Measurements from ENCODE around the gene PCSK4. TPM values are rescaled to one million over a fixed set of nuclear protein-coding genes. Genes with fewer than 3 reads are reported as not detected.
"Not testable (repeated sequence)": the region's sequence is repeated elsewhere in the genome, so short reads cannot be mapped to it uniquely, and the experiment has no call there.

PCSK4 gene
- total RNA-seq, 1 experiment from 2014 or later: 9.9 TPM

GRCh38 chr19:1520203-1520780 lies 30.1 kb upstream of the PCSK4 start:
- intact Hi-C loops (cut with micrococcal nuclease; ENCODE audit: unreplicated experiment) (no loop called here), in situ Hi-C loops (cut with HindIII; ENCODE audit: low pct_unique_long_range_greater_than_20kb, low sequenced_read_pairs) (no loop called here)
- ATAC-seq: no peak
- ChIA-PET POLR2A (no interaction called here), CTCF (interaction anchor here (0.6 to 1.0 kb wide), 2 partner anchors 15 to 56 kb away, joined by 3 read pairs; no protein-coding TSS in a partner anchor)
- no peaks in the 10 kb centered on the region for H3K36me3 ChIP-seq (ENCODE audit: control insufficient read depth, insufficient read depth, low read length)
- BruUV-seq (replicated peaks): no TSS peak
- TF ChIP-seq, protein P1, sequence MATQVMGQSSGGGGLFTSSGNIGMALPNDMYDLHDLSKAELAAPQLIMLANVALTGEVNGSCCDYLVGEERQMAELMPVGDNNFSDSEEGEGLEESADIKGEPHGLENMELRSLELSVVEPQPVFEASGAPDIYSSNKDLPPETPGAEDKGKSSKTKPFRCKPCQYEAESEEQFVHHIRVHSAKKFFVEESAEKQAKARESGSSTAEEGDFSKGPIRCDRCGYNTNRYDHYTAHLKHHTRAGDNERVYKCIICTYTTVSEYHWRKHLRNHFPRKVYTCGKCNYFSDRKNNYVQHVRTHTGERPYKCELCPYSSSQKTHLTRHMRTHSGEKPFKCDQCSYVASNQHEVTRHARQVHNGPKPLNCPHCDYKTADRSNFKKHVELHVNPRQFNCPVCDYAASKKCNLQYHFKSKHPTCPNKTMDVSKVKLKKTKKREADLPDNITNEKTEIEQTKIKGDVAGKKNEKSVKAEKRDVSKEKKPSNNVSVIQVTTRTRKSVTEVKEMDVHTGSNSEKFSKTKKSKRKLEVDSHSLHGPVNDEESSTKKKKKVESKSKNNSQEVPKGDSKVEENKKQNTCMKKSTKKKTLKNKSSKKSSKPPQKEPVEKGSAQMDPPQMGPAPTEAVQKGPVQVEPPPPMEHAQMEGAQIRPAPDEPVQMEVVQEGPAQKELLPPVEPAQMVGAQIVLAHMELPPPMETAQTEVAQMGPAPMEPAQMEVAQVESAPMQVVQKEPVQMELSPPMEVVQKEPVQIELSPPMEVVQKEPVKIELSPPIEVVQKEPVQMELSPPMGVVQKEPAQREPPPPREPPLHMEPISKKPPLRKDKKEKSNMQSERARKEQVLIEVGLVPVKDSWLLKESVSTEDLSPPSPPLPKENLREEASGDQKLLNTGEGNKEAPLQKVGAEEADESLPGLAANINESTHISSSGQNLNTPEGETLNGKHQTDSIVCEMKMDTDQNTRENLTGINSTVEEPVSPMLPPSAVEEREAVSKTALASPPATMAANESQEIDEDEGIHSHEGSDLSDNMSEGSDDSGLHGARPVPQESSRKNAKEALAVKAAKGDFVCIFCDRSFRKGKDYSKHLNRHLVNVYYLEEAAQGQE (IDR thresholded peaks at IDR 0.05; ENCODE audit: insufficient read depth in 1 of 2, low read depth in 2 of 2, low read length in 1 of 2): no peak
- TF ChIP-seq, protein P2, sequence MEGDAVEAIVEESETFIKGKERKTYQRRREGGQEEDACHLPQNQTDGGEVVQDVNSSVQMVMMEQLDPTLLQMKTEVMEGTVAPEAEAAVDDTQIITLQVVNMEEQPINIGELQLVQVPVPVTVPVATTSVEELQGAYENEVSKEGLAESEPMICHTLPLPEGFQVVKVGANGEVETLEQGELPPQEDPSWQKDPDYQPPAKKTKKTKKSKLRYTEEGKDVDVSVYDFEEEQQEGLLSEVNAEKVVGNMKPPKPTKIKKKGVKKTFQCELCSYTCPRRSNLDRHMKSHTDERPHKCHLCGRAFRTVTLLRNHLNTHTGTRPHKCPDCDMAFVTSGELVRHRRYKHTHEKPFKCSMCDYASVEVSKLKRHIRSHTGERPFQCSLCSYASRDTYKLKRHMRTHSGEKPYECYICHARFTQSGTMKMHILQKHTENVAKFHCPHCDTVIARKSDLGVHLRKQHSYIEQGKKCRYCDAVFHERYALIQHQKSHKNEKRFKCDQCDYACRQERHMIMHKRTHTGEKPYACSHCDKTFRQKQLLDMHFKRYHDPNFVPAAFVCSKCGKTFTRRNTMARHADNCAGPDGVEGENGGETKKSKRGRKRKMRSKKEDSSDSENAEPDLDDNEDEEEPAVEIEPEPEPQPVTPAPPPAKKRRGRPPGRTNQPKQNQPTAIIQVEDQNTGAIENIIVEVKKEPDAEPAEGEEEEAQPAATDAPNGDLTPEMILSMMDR (IDR thresholded peaks at IDR 0.05): no peak
- no peak for TF ChIP-seq TCF7L2 (IDR thresholded peaks at IDR 0.05; ENCODE audit: low read depth, low read length)
- TF ChIP-seq SIN3A (IDR thresholded peaks at IDR 0.05; ENCODE audit: borderline replicate concordance, insufficient read depth, low read depth, low read length): no peak
- TF ChIP-seq POLR2AphosphoS5 (IDR thresholded peaks at IDR 0.05; ENCODE audit: low read depth, low read length): no peak
- H3K27ac ChIP-seq (ENCODE audit: low read length): no peak overlapping the region
- DNase-seq (ENCODE audit: low read depth, low spot score): no peak
- H3K4me1 ChIP-seq (ENCODE audit: control insufficient read depth, insufficient read depth, low read length): no peaks in the 10 kb centered on the region
- no peaks in the 10 kb centered on the region for H3K9me3 ChIP-seq (ENCODE audit: control insufficient read depth, insufficient read depth, low read depth, low read length)
- no peaks in the 10 kb centered on the region; the same call in 1 of the 2 replicates for H3K27me3 ChIP-seq (ENCODE audit: control insufficient read depth, insufficient read depth, low read length)
- no peak overlapping the region for H3K4me3 ChIP-seq (ENCODE audit: low read depth in 2 of 2, low read length in 2 of 2)

DNA sequence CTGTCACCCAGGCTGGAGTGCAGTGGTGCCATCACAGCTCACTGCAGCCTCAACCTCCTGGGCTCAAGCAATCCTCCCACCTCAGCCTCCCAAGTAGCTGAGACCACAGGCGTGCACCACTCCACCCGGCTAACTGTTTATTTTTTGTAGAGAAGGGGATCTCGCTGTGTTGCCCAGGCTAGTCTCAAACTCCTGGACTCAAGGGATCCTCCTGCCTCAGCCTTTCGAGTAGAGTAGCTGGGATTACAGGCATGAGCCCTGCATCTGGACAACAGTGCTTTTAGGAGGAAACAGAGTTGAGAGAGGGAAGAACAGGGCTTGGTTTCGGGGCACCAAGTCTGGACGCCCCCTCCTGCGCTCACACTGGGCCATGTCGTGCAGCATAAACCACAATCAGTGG lies 29.7 kb upstream of the PCSK4 start:
- H3K27me3 ChIP-seq (ENCODE audit: control insufficient read depth, insufficient read depth, low read length); BruUV-seq (replicated peaks); ATAC-seq; H3K36me3 ChIP-seq (ENCODE audit: control insufficient read depth, insufficient read depth, low read length); POLR2A ChIA-PET; intact Hi-C loops (cut with micrococcal nuclease; ENCODE audit: unreplicated experiment); H3K4me3 ChIP-seq (ENCODE audit: low read depth in 2 of 2, low read length in 2 of 2); H3K27ac ChIP-seq (ENCODE audit: low read length); H3K4me1 ChIP-seq (ENCODE audit: control insufficient read depth, insufficient read depth, low read length); H3K9me3 ChIP-seq (ENCODE audit: control insufficient read depth, insufficient read depth, low read depth, low read length); DNase-seq (ENCODE audit: low read depth, low spot score); in situ Hi-C loops (cut with HindIII; ENCODE audit: low pct_unique_long_range_greater_than_20kb, low sequenced_read_pairs): not testable (repeated sequence)
- CTCF ChIA-PET: interaction anchor here (1.0 kb wide), 1 partner anchor 56 kb away, joined by 3 read pairs; no protein-coding TSS in a partner anchor

DNA sequence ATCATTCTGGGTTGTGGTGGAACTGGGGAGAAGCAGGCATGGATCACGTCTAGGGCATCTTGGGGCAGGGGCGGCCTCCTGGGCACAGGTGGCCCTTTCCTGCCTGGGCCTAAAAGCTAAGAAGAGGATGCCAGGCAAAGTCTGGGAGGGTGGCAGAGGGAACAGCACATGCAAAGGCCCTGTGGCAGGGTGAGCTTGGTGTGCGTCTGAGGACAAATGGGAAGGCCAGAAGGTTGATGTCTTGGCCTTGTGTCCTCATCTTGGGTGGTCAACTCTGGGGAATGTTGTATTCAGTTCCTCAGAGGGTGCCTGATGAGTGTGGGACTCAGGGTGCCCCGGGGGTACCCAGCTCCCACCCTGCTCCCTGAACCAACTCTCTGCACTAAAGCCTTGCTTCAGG lies 28.3 kb upstream of the PCSK4 start:
- intact Hi-C loops (cut with micrococcal nuclease; ENCODE audit: unreplicated experiment): no loop called here
- no peak overlapping the region for H3K27ac ChIP-seq (ENCODE audit: low read length)
- H3K36me3 ChIP-seq (ENCODE audit: control insufficient read depth, insufficient read depth, low read length): no peaks in the 10 kb centered on the region
- ATAC-seq (no peak), DNase-seq (ENCODE audit: low read depth, low spot score) (no peak)
- H3K4me1 ChIP-seq (ENCODE audit: control insufficient read depth, insufficient read depth, low read length): no peaks in the 10 kb centered on the region
- in situ Hi-C loops (cut with HindIII; ENCODE audit: low pct_unique_long_range_greater_than_20kb, low sequenced_read_pairs): no loop called here
- H3K4me3 ChIP-seq (ENCODE audit: low read depth in 2 of 2, low read length in 2 of 2): no peak overlapping the region
- H3K9me3 ChIP-seq (ENCODE audit: control insufficient read depth, insufficient read depth, low read depth, low read length): no peaks in the 10 kb centered on the region
- no TSS peak for BruUV-seq (replicated peaks)
- ChIA-PET POLR2A (no interaction called here), CTCF (no interaction called here)
- no peak for TF ChIP-seq TCF7L2 (IDR thresholded peaks at IDR 0.05; ENCODE audit: low read depth, low read length)
- TF ChIP-seq, protein P1 (IDR thresholded peaks at IDR 0.05; ENCODE audit: insufficient read depth in 1 of 2, low read depth in 2 of 2, low read length in 1 of 2): no peak
- no peak for TF ChIP-seq POLR2AphosphoS5 (IDR thresholded peaks at IDR 0.05; ENCODE audit: low read depth, low read length)
- TF ChIP-seq SIN3A (IDR thresholded peaks at IDR 0.05; ENCODE audit: borderline replicate concordance, insufficient read depth, low read depth, low read length): no peak
- TF ChIP-seq, protein P2 (IDR thresholded peaks at IDR 0.05): no peak
- H3K27me3 ChIP-seq (ENCODE audit: control insufficient read depth, insufficient read depth, low read length): no peaks in the 10 kb centered on the region

All from Panc1 (cell line).